ENCODE results near the gene RALGAPB. TPM values are rescaled to one million over a fixed set of nuclear protein-coding genes. Genes with fewer than 3 reads are reported as not detected.
A peak's percentile ranks its signal among the peaks of the same experiment; 100 is the strongest.

The RALGAPB gene
- total RNA-seq, 2 experiments from 2014 or later, result 19.0 to 42.9 TPM

DNA sequence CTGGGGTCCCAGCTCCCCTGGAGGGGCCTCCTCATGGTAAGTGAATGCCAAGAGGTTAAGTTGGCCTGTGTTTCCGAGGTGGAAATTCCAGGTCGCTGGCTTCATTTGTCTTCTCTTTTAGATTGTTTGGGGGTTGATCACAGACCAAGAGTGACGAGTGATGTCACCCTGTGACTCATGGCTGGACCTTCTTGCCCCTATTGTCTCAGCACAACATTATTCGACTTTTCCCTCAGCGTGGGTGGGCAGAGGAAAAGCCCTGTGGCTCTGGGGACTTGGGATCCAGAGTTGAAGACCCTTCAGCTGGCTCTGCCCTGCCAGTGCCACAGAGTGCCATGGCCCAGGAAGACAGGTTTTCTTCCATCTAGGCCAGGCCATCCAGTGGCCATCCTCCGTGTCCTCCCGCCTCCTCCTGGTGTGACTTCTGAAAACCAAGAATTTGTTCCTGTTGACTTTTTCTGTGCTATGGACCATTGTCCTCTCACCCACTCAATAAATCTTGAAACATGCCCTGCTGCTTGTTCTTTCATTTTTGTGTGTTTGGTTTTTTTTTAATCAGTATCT lies 22.1 kb upstream of the RALGAPB start:
- Histone ChIP-seq H3K79me2 (ENCODE audit: insufficient read depth, low read depth, low read length) (peaks cover 14% of the 10 kb centered on the region; the same call in 1 of the 2 replicates), H2AFZ (ENCODE audit: low read length) (no peak overlapping the region), H3K27ac (ENCODE audit: low read depth, low read length, poor library complexity, severe bottlenecking) (no peak overlapping the region), H3K9me2 (ENCODE audit: insufficient read depth, low read length) (no peaks in the 10 kb centered on the region), H3K9me3 (ENCODE audit: low read length) (no peaks in the 10 kb centered on the region), H3K4me3 (ENCODE audit: low read depth, low read length, poor library complexity, severe bottlenecking) (no peak overlapping the region), H3K4me2 (ENCODE audit: low read length) (no peak overlapping the region), H3K4me1 (ENCODE audit: insufficient read depth, low read length, poor library complexity, severe bottlenecking) (peaks cover 50% of the 10 kb centered on the region), H4K20me1 (ENCODE audit: insufficient read depth, low read length) (no peaks in the 10 kb centered on the region), H3K36me3 (ENCODE audit: insufficient read depth, low read length) (peaks cover 33% of the 10 kb centered on the region)
- intact Hi-C loops (cut with micrococcal nuclease; ENCODE audit: unreplicated experiment), result no loop called here
- POLR2A ChIA-PET, result interaction anchor here (0.6 kb wide), 1 partner anchor 9 kb away, joined by 3 read pairs; no protein-coding TSS in a partner anchor
- DNase-seq (ENCODE audit: low spot score), result no peak
- BruUV-seq (replicated peaks), result no TSS peak
- TF ChIP-seq, protein P1, sequence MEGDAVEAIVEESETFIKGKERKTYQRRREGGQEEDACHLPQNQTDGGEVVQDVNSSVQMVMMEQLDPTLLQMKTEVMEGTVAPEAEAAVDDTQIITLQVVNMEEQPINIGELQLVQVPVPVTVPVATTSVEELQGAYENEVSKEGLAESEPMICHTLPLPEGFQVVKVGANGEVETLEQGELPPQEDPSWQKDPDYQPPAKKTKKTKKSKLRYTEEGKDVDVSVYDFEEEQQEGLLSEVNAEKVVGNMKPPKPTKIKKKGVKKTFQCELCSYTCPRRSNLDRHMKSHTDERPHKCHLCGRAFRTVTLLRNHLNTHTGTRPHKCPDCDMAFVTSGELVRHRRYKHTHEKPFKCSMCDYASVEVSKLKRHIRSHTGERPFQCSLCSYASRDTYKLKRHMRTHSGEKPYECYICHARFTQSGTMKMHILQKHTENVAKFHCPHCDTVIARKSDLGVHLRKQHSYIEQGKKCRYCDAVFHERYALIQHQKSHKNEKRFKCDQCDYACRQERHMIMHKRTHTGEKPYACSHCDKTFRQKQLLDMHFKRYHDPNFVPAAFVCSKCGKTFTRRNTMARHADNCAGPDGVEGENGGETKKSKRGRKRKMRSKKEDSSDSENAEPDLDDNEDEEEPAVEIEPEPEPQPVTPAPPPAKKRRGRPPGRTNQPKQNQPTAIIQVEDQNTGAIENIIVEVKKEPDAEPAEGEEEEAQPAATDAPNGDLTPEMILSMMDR (conservative IDR thresholded peaks at IDR 0.05; ENCODE audit: low read length), result no peak
- CTCF ChIA-PET (ENCODE audit: unreplicated experiment), result no interaction called here

- Histone ChIP-seq H3K79me2 (ENCODE audit: insufficient read depth, low read depth, low read length) (no peaks in the 10 kb centered on the region), H2AFZ (ENCODE audit: low read length) (no peak overlapping the region), H3K4me2 (ENCODE audit: low read length) (no peak overlapping the region), H3K9me2 (ENCODE audit: insufficient read depth, low read length) (no peaks in the 10 kb centered on the region), H3K36me3 (ENCODE audit: insufficient read depth, low read length) (peaks cover 33% of the 10 kb centered on the region), H3K4me3 (ENCODE audit: low read depth, low read length, poor library complexity, severe bottlenecking) (no peak overlapping the region), H3K9me3 (ENCODE audit: low read length) (no peaks in the 10 kb centered on the region), H4K20me1 (ENCODE audit: insufficient read depth, low read length) (no peaks in the 10 kb centered on the region), H3K4me1 (ENCODE audit: insufficient read depth, low read length, poor library complexity, severe bottlenecking) (peaks cover 41% of the 10 kb centered on the region), H3K27ac (ENCODE audit: low read depth, low read length, poor library complexity, severe bottlenecking) (peak overlapping the region; percentile 83)
- DNase-seq (ENCODE audit: low spot score), result no peak
- POLR2A ChIA-PET, result interaction anchor here (0.6 to 1.8 kb wide), 7 partner anchors 18 to 71 kb away, joined by 3 to 10 read pairs (median 4); partner anchors contain the start of genes RALGAPB and SNHG17
- intact Hi-C loops (cut with micrococcal nuclease; ENCODE audit: unreplicated experiment), result no loop called here
- TF ChIP-seq, protein P1 (conservative IDR thresholded peaks at IDR 0.05; ENCODE audit: low read length), result no peak
- TF ChIP-seq EZH2phosphoT487 (IDR thresholded peaks at IDR 0.05; ENCODE audit: borderline replicate concordance, low read depth, low read length), result no peak
- BruUV-seq (replicated peaks), result no TSS peak
- CTCF ChIA-PET (ENCODE audit: unreplicated experiment), result interaction anchor here (1.6 to 2.1 kb wide), 2 partner anchors 18 to 20 kb away, joined by 7 to 16 read pairs; partner anchors contain the start of genes RALGAPB and SNHG17
Observed at GRCh38 chr20:38452880-38453624, 19.6 kb upstream of the RALGAPB start.
